K562 (cell line): ENCODE data around the gene UIMC1. TPM values are rescaled to one million over a fixed set of nuclear protein-coding genes. Genes with fewer than 3 reads are reported as not detected.
"Not testable (repeated sequence)": the region's sequence is repeated elsewhere in the genome, so short reads cannot be mapped to it uniquely, and the experiment has no call there.

Experiments
- ATAC-seq: fragments of 200-7000 bp; cut with Tn5 transposase; 3 replicates; pipeline ENCODE4 v1.9.1; 2020; ENCODE audit warnings: moderate library complexity
- BruUV-seq: library from RNA; stranded (reverse); fragments of 400-500 nt; replicated peaks from 2 replicates; lab custom pipeline; 2021; lab: Mats Ljungman, UMichigan
- CTCF ChIA-PET: fragments of 300-600 bp; formaldehyde crosslinking; extraction: SDS; loops from one replicate; lab custom pipeline; 2021; ENCODE audit warnings: low intra/inter-chr PET ratio; lab: Yijun Ruan, JAX
- POLR2A ChIA-PET: fragments of 300-600, 350-650 bp; sonication (Branson Sonifier 250); formaldehyde crosslinking; extraction: SDS; loops from one replicate; lab custom pipeline; 2021; ENCODE audit warnings: antibody characterized with exemption, inconsistent platforms; lab: Yijun Ruan, JAX
- DNase-seq, 4 experiments: peaks; one replicate each; pipeline versions ENCODE4 v3.0.0 to v3.0.0-alpha.2; 2011 to 2018; ENCODE audit warnings: low spot score in 3 of 4, mixed read lengths in 3 of 4; ENCODE audit errors: extremely low read depth in 1 of 4
- FAIRE-seq: peaks from 2 replicates; lab custom pipeline; 2011; peaks lifted over from hg19 to GRCh38; lab: Jason Lieb, UNC
- H2AFZ ChIP-seq: 2 replicates; pipeline ENCODE4 v1.6.0; 2011; ENCODE audit warnings: low read depth, low read length, control low read depth, inconsistent platforms
- H3K27ac ChIP-seq: fragments of 200-600 bp; 3 replicates; pipeline ENCODE4 v1.8.0; 2011; ENCODE audit warnings: low read depth, mild to moderate bottlenecking, control low read depth, inconsistent platforms, low read length, moderate library complexity, mixed read lengths; ENCODE audit errors: extremely low read depth
- H3K27me3 ChIP-seq, 2 experiments: fragments of 300-600 bp in 1 of 2; 2 replicates in 1 of 2; 3 replicates in 1 of 2; pipeline versions ENCODE4 v1.6.0 to v1.8.0; 2011; ENCODE audit warnings: inconsistent platforms in 2 of 2, low read length in 2 of 2, mild to moderate bottlenecking in 1 of 2, mixed read lengths in 1 of 2, moderate library complexity in 1 of 2; ENCODE audit not compliant: control insufficient read depth in 2 of 2, insufficient read depth in 2 of 2
- H3K36me3 ChIP-seq: fragments of 300-600 bp; 3 replicates; pipeline ENCODE4 v1.8.0; 2011; ENCODE audit warnings: mild to moderate bottlenecking, low read length, inconsistent platforms; ENCODE audit not compliant: control insufficient read depth, insufficient read depth
- H3K4me1 ChIP-seq, 2 experiments: fragments of 200-600 bp in 1 of 2; replicated peaks in 1 of 2; 2 replicates in 1 of 2; 3 replicates in 1 of 2; pipeline versions ENCODE4 v1.5.1 to v1.8.0; 2011; ENCODE audit warnings: inconsistent platforms in 2 of 2, low read length in 2 of 2, mild to moderate bottlenecking in 1 of 2, mixed read lengths in 1 of 2, moderate library complexity in 1 of 2; ENCODE audit not compliant: control insufficient read depth in 2 of 2, insufficient read depth in 2 of 2
- H3K4me2 ChIP-seq: 2 replicates; pipeline ENCODE4 v1.6.1; 2011; ENCODE audit warnings: low read length, control low read depth, inconsistent platforms, mixed read lengths; ENCODE audit not compliant: insufficient read depth
- H3K4me3 ChIP-seq: fragments of 200-600 bp; sonication (generic), shearing (Covaris generic); 2 replicates; pipeline ENCODE4 v1.5.1; 2016; ENCODE audit warnings: control low read depth, inconsistent platforms
- H3K79me2 ChIP-seq: fragments of 200-600 bp; 3 replicates; pipeline ENCODE4 v1.8.0; 2011; ENCODE audit warnings: low read length, inconsistent platforms; ENCODE audit not compliant: control insufficient read depth, insufficient read depth
- H3K9ac ChIP-seq, 2 experiments: 2 replicates each; pipeline versions ENCODE4 v1.6.0 to v1.6.1; 2011; ENCODE audit warnings: low read depth in 2 of 2, low read length in 2 of 2, control low read depth in 1 of 2, inconsistent platforms in 1 of 2, mild to moderate bottlenecking in 1 of 2, mixed read lengths in 1 of 2; ENCODE audit not compliant: insufficient read depth in 1 of 2
- H3K9me1 ChIP-seq: one replicate; pipeline ENCODE4 v1.6.0; 2011; ENCODE audit warnings: inconsistent platforms, mild to moderate bottlenecking, low read length, moderate library complexity; ENCODE audit not compliant: control insufficient read depth, insufficient read depth
- H3K9me3 ChIP-seq: replicated peaks from 2 replicates; pipeline ENCODE4 v1.5.1; 2011; ENCODE audit warnings: low read depth, low read length, inconsistent platforms; ENCODE audit not compliant: control insufficient read depth, insufficient read depth
- H4K20me1 ChIP-seq: replicated peaks from 2 replicates; pipeline ENCODE4 v1.6.1; 2011; ENCODE audit warnings: low read length, inconsistent platforms, mixed read lengths; ENCODE audit not compliant: control insufficient read depth, insufficient read depth
- KAT7 ChIP-seq: sonication (generic); formaldehyde crosslinking; IDR thresholded peaks from 2 replicates; pipeline ENCODE4 v1.8.0; 2022; ENCODE audit warnings: missing genetic modification reagents, mild to moderate bottlenecking, borderline replicate concordance
- ZNF121 ChIP-seq: sonication (generic); formaldehyde crosslinking; conservative IDR thresholded peaks from 2 replicates; pipeline ENCODE4 v1.8.0; 2022; ENCODE audit warnings: missing genetic modification reagents
- ZNF146 ChIP-seq: IDR thresholded peaks from one replicate; pipeline ENCODE4 v1.6.1; 2018; ENCODE audit warnings: missing compliant biosample characterization; ENCODE audit not compliant: unreplicated experiment
- WGBS: fragments of 100-300 bp; shearing (Covaris generic); methylation state at CpG from one replicate; pipeline ENCODE4 v1.1.6; 2016; ENCODE audit warnings: low coverage, mixed read lengths; ENCODE audit not compliant: insufficient coverage; ENCODE audit errors: missing lambda C conversion rate; 5-methylcytosine and 5-hydroxymethylcytosine counted together
- in situ Hi-C: fragments of 300-500 bp; cut with MboI; formaldehyde crosslinking; loops from 4 replicates; pipeline ENCODE4 v1.15.0; 2018; ENCODE audit warnings: inconsistent platforms, mixed read lengths
- intact Hi-C: fragments of 100-400 bp; cut with micrococcal nuclease; formaldehyde crosslinking; loops from 2 replicates; pipeline ENCODE4 v1.14.2; 2022
- polyA plus RNA-seq, 8 experiments: library from polyadenylated mRNA; depleted of rRNA in 4 of 8; stranded (reverse) in 5 of 8; unstranded in 3 of 8; fragments of >200 nt; fragmentation: Nextera tagmentation in 2 of 8; fragmentation: Illumina TruSeq in 1 of 8; extraction: Ambion mirVana in 2 of 8; extraction: Trizol in 1 of 8; gene quantifications; 2 replicates each; pipeline versions ENCODE4 v1.2.1 to v1.2.3, GENCODE V29; 2011 to 2014; ENCODE audit warnings: inconsistent platforms in 1 of 8, missing spikeins in 1 of 8
- total RNA-seq, 7 experiments: library from RNA; depleted of rRNA in 6 of 7; stranded (reverse); fragments of >200 nt in 6 of 7; fragmentation: Illumina TruSeq in 2 of 7; extraction: Trizol in 2 of 7; gene quantifications; 2 replicates each; pipeline versions ENCODE4 v1.2.1 to v1.2.3, GENCODE V29; 2011 to 2021; ENCODE audit warnings: low replicate concordance in 1 of 7

Gene UIMC1
- total and polyA plus RNA-seq, 9 of the 15 experiments (the other 6 are each of a cell fraction or from before 2014, with no cell fraction given) = 14.9 to 51.7 (median 36.8) TPM

DNA sequence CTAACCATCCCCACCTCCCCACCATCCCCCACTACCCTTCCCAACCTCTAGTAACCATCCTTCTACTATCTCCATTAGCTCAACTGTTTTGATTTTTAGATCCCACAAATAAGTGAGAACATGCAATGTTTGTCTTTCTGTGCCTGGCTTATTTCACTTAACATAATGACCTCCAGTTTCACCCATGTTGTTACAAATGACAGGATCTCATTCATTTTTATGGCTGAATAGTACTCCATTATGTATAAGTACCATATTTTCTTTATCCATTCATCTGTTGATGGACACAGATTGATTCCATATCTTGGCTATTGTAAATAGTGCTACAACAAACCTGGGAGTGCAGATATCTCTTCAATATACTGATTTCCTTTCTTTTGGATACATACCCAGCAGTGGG lies 7.1 kb downstream of the UIMC1 start:
- DNase-seq, intact Hi-C loops, CTCF ChIA-PET, H3K4me3 ChIP-seq, H3K27me3 ChIP-seq, FAIRE-seq, H3K27ac ChIP-seq, H3K4me2 ChIP-seq, H2AFZ ChIP-seq, in situ Hi-C loops, ATAC-seq, POLR2A ChIA-PET, H3K9ac ChIP-seq, H3K9me1 ChIP-seq, BruUV-seq, H3K9me3 ChIP-seq: not testable (repeated sequence)
- peaks cover 91% of the 10 kb centered on the region for H3K79me2 ChIP-seq
- H4K20me1 ChIP-seq = peaks cover 40% of the 10 kb centered on the region
- peak; percentile 6 for TF ChIP-seq ZNF146 (CRISPR knock-in tag)
- peaks cover 17% of the 10 kb centered on the region; the same call in 2 of the 3 replicates for H3K36me3 ChIP-seq
- peaks cover 20 to 23% of the 10 kb centered on the region in 2 experiments for H3K4me1 ChIP-seq

DNA sequence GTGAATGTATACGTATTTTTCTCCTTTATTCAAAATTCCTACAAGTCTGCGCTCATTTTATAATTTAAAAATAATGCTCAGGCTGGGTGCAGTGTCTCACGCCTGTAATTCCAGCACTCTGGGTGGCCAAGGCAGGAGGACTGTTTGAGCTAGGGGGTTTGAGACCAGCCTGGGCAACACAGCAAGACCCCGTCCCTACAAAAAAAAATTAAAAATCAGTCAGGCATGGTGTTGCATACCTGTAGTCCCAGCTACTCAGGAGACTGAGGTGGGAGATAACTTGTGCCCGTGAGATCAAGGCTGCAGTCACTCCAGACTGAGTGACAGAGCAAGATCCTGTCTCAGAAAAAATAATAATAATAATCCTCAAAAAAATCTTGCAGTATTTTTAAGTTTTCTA lies 7.8 kb downstream of the UIMC1 start:
- 89% methylated on average over 5 of the region's 5 CpGs for WGBS
- no TSS peak for BruUV-seq
- Histone ChIP-seq H3K9me1 (peaks cover 7% of the 10 kb centered on the region), H3K4me1 (peaks cover 22 to 23% of the 10 kb centered on the region in 2 experiments), H3K9me3 (no peaks in the 10 kb centered on the region; the same call in 1 of the 2 replicates), H3K4me2 (no peak overlapping the region), H3K27me3 (no peaks in the 10 kb centered on the region), H3K9ac (no peak overlapping the region), H3K4me3 (no peak overlapping the region), H4K20me1 (peaks cover 34% of the 10 kb centered on the region), H3K27ac (no peak overlapping the region), H3K36me3 (peaks cover 12% of the 10 kb centered on the region; the same call in 2 of the 3 replicates), H2AFZ (no peak overlapping the region), H3K79me2 (peaks cover 89% of the 10 kb centered on the region)
- intact Hi-C loops = no loop called here
- ChIA-PET CTCF (no interaction called here), POLR2A (interaction anchor here (0.6 to 0.7 kb wide), 2 partner anchors 8 to 321 kb away, joined by 3 read pairs; partner anchors contain the start of gene UIMC1)
- in situ Hi-C loops = no loop called here
- FAIRE-seq (no peak), DNase-seq (no peak), ATAC-seq (no peak)
- TF ChIP-seq KAT7 (no peak), ZNF121 (CRISPR knock-in tag) (peak; percentile 23; the same call in 1 of the 2 replicates)
